NCI-H69 (cell line): ENCODE results near the gene JARID2.

Source experiments
- DNase-seq: peaks from one replicate; lab custom pipeline; 2025; lab: John Stamatoyannopoulos, UW

The JARID2 gene

DNA sequence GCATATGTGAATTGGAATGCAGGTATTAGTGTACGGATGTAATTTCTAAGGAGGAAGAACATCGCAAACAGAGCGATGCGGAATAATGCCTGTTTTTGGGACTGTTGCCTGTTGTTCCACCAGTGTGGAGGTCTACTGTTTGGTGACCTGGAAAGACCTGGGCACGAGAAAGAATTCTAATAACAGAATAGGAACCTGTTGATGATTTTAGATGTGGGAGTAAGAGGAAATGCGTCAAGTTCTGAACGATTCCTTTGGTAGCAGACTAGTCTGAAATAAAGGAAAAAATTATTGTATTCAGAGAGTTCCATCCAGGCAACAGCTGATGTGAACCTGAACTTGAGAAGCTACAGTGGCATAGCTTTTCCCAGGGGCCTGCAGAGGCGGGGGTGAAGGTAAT, 224.9 kb downstream of the JARID2 start:
- DNase-seq: no peak

DNA sequence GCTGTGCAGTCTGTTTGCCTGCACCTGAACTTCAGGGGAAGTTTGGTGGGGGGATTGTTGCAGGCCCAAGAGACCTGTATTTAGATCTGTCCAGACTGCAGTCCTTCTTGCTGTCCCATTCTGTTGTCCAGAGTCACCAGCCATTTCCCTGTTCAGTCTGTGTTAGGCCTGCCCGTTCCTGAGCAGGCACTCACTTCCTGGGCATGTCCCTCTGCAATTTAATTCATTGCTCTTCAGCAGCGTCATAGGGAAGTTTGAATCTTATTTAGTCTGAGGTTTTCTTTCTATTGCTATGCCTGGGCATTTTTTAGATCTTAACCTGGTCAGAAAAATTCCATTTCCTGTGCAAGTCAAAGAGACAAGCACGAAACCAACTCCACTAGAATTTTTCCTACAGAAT, 226.8 kb downstream of the JARID2 start:
- no peak for DNase-seq

DNA sequence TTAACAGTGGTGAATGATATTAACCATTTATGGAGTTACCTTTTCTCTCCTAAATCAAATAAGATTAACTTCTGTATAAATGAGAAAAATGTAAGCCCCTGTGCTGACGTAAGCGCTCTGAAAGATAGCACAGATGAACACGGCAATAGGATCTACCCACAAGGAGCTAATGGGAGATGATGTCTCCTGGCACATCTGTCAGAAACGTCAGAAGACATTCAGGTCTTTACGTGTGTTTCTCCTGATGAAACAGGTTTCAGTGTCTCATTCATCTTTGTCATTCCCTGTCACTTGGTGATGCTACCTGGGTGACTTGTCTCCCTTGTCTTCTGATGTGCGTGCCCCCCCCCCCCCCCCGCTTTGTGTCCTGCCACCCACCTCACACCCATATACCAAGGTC, 227.3 kb downstream of the JARID2 start:
- DNase-seq: no peak

DNA sequence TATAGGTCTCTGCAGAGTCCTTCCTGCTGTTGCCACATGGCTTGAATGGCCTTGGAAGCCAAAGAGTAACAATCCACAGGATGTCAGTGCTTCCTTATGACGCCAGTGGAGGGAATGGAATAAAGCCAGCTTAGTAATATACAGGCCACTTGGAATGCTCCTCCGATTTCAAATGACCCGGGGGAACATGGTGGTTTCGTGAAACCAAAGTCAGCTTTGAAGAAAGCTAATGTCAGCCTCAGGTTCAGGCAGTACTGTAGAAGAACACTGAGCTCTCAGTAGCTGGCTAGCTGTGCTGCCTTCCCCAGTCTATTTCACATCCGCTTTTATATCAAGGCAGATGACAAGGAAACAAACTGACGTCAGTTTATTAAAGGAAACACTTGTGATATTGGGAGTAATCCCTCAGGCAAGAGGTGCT, 227.9 kb downstream of the JARID2 start:
- no peak for DNase-seq

DNA sequence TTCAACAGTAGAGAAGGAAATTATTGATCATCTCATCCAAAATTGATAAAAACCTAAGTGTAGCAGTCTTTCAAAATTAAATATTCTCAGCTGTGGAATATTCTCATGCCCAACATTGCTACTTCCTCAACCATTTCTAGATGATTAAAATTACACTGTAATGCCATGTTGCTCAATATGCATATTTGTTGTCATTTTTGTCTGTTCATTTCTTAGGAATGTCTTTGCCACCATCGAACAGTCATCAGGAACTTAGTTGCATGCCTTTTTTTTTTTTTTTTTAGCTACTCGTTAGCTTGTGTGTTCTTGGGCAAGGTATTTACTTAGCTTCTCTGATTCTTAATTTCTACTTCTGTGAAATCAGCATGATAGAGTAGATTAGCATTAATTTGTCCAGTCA, 228.3 kb downstream of the JARID2 start:
- no peak for DNase-seq

DNA sequence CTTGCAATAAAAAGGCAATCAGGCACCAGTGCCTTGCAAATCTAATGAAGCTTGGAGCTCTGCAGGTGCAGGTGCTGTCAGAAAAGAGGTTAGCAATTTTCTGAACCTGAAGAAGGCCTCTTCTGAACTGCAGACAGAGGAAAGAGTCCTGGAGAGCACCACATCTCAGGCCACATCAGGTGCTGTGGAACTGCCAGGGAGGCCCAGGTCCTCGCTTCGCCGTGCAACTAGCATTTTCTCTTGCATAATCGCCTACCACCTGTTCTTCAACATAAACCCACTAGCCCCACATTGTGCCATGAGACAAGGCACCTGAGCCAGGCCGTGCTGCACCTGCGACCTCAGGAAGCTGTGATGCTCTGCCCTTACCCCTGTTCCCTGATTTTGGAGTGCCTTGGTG, 229.4 kb downstream of the JARID2 start:
- DNase-seq: peak; percentile 16

DNA sequence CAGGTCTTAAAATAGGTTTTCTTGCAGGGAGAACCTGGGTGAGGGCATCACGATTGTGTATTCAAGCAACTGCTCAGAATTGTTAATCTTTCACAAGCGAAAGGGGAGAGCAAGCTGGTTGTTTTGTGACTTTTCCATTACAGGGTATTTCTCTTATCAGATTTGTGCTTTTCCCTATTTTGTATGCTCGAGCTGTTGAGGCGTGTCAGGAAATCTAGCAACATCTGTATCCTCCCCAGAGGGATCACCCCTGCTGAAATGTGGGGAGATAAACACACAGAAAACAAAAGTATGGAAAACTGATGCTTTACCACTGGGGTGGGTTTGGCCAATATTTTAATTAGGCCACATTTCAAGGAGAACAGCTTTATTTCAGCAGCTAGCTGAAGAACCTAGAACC, 230.0 kb downstream of the JARID2 start:
- no peak for DNase-seq

DNA sequence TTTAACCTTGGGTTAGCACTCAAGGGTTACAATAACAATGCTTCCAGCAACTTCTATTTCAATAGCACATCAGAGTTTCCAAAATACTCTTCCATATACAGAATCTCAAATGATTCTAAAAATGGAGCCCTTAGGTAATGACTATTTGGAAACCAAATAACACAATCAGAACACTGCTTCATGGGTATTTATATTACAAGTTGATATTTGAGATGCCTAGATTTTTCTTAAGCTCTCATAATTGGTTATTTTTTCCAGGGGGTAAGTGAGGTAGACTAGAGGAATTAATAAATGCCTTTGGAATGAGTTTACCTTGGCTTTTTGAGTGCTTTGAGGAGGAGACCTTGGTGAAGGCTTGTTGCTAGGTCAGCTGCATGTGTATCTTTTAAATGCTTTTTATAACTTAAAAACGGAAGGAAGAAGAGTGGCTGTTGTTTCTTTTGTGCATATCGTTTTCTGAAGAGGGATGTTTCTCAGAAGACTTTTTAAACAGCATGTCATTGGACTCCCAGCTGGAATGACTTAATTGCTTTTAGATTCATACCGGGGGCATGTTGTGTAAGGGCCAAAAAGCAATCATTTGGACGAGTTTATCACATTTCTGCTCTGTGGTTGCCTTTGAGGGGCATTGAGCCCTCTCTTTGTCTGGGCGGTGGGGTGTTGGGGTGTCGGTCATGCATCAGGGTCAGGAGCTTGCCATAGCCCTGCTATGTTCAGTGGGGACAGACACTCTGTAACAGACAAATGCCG, 230.9 kb downstream of the JARID2 start:
- no peak for DNase-seq

DNA sequence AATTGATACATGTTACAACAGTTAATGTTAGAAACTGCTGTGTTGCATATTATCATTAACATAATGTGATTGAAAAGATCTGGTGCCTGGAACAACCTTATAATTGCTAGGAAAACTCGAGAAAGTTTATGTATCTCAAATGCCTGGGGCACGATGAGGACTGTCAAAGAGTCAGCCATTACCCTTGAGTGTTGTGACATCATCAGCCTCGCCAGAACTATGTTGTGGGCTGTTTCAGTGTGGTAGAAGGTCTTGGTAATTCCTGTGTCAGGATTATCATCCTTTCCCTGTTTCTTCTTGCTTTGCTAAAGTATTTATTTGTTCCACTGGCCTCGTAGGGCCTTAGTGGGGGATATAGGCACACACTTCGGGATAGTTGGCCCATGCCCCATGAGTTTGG, 231.9 kb downstream of the JARID2 start:
- DNase-seq: no peak

DNA sequence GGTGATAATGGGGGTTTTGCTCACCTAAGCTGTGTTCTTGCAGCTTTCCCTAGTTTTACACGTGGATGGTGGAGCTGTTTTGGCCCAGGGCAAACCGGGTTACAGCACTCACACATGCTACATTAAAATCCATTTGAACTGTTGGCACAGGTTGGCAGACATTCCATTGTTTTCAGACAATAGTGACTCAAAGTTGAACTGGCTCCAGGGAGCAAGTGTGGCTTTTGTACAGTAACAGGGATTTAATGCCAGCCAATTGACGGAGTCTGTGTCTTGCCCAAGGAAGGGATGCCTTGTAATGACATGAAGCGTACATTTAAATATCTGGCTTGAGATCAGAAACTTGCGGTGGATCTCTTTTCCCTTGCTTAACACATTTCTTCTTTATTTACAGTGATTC, 233.9 kb downstream of the JARID2 start:
- DNase-seq: peak; percentile 75

DNA sequence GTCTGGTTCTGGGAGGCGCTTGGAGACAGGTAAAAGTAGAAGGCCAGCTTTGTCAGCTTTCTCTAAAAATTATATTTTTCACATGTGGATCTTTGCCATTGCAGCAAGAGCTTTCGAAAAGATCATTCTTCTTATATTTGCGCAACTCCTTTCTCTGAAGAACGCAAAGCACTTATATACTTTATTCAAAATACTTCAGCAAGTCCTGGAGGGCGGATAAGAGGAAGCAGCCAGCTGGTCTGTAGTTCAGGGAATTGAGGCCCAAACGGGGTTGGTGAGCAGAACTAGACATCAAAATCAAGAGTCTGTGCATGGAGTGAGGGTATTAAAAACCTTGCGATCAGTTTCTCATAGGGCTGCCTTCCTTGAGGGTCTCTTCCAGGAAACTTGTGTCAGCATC, 234.7 kb downstream of the JARID2 start:
- no peak for DNase-seq

DNA sequence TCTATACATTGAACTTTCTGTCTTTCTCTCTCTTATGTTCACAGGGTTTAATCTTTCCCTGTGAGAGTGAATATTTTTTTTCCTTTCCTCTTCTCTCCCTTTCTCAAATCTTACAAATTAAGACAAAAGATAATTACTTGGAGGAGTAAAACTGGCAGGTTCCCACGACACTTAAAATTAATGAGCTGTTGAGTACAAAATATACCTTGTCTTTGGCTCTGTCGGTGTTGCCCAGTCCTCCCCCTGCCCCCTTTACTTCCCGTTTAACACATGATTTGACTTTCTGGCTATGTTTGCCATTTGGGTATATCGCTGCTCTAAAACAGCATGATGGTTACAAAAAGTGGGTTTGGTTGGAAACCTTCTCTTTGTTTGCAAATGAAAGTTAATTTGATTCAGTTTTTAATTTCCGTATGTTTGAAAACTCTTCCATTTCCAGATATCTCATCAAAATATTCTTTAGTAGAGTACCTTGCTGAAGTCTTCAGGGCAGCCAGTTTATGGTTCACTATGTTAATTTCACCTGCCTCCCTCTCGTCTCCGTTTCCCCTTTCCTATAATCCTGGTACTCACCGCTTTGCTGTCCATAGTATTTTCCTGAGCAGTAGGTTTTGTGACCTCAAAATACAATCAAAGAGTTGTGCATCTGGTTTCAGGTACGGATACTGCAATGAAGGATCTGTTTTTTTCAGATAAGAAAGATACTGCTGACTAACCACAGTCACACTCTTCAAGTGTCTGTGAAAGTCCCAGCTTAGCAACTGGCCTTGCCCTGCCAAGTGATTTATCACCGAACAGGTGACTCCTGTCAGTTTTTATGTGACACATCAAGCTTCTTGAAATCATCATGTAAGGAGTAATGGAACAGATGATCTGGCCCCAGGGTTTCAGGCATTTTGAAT, 235.8 kb downstream of the JARID2 start:
- DNase-seq: peak; percentile 53

DNA sequence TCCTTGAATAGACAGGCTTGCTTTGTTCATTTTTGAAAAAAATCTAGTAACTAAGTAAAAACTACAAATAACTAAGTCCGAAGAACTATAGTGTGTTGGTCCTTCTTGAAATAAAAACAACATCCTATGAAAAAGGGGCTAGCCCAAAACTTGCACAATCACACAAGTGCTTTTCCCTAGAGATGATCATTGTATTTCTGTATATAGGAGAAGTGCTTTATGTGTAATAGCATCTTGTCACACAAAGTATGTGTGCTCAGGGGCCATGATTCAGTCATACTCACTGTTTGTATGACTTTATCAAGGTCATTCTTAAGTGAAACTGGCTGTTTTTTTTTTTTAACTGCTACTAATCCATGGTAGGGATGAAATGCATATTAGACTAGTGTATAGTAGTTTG, 237.2 kb downstream of the JARID2 start:
- DNase-seq: no peak

DNA sequence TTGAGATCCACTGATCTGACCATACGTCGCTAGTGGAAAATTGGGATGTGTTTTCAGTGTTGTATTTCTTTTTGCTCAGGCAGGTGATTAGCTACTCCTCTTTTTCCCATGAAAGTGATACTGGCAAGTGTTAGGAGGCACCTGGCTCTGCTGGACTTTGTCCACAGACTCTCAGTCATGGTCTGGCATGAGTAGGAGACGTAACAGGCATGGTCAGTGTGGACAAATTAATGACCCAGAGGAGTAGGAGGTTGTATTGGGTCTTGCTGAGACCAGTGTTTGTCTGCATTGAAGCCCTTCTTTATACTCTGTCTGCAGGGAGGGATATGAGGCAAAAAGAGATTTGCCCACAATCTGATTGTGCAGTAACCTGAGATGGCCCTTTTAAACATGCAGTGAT, 238.3 kb downstream of the JARID2 start:
- peak; percentile 34 for DNase-seq

DNA sequence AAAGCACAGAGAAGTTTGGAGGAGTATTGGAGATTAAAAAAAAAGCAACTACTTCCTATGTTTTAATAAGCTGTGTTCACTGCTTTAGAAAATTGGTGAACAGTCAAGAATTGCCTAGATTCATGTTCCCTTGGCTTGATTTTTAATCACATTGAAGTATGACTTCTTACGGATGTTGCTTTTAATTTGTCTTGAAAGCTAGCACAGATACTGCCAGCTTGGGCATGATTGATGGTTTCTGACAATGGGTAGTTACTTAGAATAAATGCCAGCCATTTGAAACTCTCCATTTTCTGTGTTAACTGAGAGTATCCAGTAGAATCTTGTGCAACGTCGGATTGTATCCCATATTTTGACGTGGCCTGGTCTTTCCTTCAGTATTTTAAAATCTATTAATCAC, 239.0 kb downstream of the JARID2 start:
- no peak for DNase-seq

DNA sequence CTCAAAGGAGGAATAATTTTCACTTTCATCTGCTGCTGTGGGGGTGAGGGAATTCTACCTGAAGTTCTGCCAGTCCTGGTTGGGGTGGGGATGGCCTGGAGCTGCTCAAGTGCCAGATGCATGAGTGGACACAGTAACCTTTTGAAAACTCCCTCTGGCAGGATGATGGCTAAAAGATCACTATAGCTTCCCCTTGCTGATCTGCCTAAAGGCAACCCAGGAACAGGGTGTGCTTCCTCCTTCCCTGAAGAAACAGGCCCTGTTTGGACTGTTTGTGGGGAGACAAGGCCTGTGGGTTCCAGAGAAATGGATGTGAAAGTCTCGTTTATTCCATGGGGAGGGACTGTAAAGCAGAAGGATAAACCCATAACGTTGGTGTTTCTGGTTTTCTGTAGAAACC, 240.1 kb downstream of the JARID2 start:
- no peak for DNase-seq

DNA sequence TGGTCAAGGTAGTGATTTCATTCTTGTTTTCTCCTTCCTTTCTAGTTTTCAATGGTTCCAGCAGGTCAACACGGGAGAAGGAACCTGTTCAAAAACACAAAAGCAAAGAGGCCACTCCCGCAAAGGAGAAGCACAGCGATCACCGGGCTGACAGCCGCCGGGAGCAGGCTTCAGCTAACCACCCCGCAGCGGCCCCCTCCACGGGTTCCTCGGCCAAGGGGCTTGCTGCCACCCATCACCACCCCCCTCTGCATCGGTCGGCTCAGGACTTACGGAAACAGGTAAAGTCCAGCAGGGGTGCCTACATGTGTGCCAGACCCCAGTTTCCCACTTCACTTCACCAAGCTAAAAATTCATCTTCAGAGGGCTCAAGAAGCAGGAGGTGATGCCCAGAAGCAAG, 241.4 kb downstream of the JARID2 start:
- DNase-seq: no peak

DNA sequence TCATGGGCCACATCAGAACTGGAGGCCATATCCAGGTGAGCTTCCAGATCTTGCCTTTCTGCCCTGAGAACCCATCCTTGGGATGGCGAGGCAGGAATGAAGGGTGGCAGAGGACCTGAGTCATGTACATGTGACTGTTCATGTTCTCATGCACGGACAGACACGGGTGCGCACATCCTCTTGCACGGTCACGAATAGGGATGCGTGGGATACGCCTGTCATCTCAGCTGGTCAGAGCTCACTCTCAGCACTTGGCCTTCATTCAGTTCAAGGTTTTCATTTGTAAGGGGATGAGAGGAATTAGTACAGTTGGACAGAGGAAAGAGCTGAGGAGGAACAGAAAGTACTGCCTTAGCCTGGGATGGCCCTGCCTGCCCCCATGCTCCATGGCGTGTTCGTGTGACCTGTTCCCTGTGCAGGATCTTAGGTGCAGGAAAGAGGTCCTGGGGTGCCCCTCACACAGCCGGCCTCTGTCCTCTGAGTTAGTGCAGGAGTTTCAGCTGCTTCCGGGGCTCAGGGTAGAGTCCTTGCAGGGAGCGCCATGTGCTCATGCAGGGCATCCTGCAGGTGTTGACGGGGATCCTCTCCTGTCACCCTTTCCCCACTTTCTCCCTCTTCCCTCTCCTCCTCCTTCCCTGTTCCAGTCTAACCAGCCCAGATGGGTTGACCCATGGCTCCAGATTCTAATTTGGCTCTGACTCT, 243.5 kb downstream of the JARID2 start:
- no peak for DNase-seq

DNA sequence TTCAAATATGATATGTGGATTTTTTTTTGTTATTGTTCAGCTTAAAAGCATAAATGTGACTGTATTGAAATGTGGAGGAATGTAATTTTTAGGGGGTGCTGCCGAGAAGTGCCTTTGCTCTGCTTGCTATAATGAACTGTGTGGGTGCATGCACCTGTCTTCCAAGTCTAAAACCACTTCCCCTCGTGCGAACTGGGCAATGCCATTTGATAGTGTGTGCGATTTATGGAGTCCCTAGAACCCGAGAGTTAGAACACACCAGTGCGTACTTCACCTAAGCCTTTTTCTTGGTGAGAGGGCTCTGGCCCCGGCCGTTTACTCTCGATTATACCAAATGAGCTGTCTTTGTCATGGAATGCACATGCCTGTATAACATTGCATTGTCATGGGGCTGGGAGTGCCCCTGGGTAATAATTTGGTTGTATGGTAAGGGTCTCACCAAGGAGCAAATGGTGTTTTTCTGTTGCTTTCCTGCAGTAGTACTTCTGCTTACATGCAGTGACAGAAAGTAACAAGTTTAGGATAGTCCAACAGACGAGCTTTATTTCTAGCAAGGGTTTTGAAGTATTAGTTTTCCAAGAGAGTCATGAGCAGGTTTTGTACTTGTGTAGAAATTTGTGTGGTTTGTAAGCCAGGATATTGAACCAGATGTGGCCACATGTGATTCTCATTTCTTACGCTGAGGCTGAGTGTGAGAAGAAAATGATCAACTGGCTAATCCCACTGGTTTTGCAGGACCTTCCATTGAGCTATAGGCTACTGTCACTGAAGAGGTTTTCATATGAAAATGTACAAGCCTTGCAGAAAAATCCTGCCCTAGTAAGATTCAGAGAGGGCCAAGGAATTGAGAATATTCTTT, 244.6 kb downstream of the JARID2 start:
- DNase-seq: no peak

DNA sequence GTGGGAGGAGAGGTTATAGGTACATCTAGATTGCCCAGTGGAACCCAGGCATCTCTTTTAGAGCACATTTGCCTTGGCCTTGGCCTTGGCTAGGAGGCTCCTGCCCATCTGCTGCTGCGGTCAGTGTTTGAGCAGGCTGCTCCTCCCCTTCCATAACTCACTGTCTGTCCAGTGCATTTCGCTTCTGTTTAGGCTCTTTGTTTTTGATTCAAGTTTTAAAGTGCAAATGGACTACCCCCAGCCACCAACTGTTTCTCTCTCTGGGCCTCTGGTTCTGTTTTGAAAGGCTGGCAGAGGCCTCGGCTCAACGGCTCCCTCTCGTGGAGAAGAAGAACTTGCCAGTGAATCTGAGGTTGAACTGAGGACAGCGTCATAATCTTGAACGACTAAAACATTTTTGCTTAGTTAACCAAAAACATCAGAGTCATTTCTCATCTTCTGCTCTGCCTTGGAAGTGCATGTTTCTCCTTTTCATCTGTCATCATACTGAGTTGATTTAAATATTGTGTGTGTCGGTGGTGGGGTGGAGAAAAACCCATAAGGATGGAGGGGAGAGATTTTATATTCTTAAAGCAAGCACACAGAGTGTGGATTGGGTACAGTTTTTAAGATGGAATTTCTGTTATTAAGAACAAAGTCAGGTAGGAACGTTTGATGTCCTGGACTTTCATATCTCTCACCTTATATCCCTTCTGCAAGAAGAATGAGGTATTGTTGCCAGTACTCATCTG, 245.6 kb downstream of the JARID2 start:
- peak; percentile 62 for DNase-seq

DNA sequence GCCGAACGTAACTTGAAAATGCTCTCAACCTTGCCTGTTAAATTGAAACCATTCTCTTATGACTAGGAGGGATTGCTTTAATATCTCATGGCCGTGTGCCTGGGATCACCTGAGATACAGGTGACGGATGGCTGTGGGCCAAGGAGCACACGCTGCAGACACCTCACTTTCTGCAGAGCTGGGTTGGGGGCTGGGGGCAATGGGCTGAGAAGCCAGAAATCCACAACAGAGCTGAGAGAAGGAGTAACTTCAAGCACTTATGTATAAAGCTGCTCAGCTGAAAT, 246.1 kb downstream of the JARID2 start:
- no peak for DNase-seq
